ENCODE data around the gene TENM3.

TENM3 gene

GRCh38 chr4:182556580-182556979, 313.4 kb downstream of the TENM3 start:
- H3K4me3 ChIP-seq (ENCODE audit: low read depth, low read length), result no peak overlapping the region
- no peak for TF ChIP-seq CTCF (IDR thresholded peaks at IDR 0.05; ENCODE audit: low read depth, low read length)
- TF ChIP-seq MAX (IDR thresholded peaks at IDR 0.05; ENCODE audit: low read depth, low read length), result no peak
- no peak for TF ChIP-seq MYC (IDR thresholded peaks at IDR 0.05; ENCODE audit: low read depth, low read length)
- no peak for TF ChIP-seq POLR2A (IDR thresholded peaks at IDR 0.05; ENCODE audit: extremely low read depth, insufficient read length)
- no peak for DNase-seq (ENCODE audit: low read depth)

- TF ChIP-seq CTCF (IDR thresholded peaks at IDR 0.05; ENCODE audit: low read depth, low read length) (no peak), MAX (IDR thresholded peaks at IDR 0.05; ENCODE audit: low read depth, low read length) (no peak), MYC (IDR thresholded peaks at IDR 0.05; ENCODE audit: low read depth, low read length) (no peak), POLR2A (IDR thresholded peaks at IDR 0.05; ENCODE audit: extremely low read depth, insufficient read length) (no peak)
- DNase-seq (ENCODE audit: low read depth), result no peak
- H3K4me3 ChIP-seq (ENCODE audit: low read depth, low read length), result no peak overlapping the region
Measured at GRCh38 chr4:182560358-182560757, 317.2 kb downstream of the TENM3 start.

GRCh38 chr4:182562350-182562749, 319.1 kb downstream of the TENM3 start:
- no peak overlapping the region for H3K4me3 ChIP-seq (ENCODE audit: low read depth, low read length)
- TF ChIP-seq CTCF (IDR thresholded peaks at IDR 0.05; ENCODE audit: low read depth, low read length) (no peak), MAX (IDR thresholded peaks at IDR 0.05; ENCODE audit: low read depth, low read length) (no peak), MYC (IDR thresholded peaks at IDR 0.05; ENCODE audit: low read depth, low read length) (no peak), POLR2A (IDR thresholded peaks at IDR 0.05; ENCODE audit: extremely low read depth, insufficient read length) (no peak)
- no peak for DNase-seq (ENCODE audit: low read depth)

GRCh38 chr4:182564724-182565369, 321.6 kb downstream of the TENM3 start:
- TF ChIP-seq POLR2A (IDR thresholded peaks at IDR 0.05; ENCODE audit: extremely low read depth, insufficient read length) (no peak), MAX (IDR thresholded peaks at IDR 0.05; ENCODE audit: low read depth, low read length) (no peak)
- DNase-seq (ENCODE audit: low read depth), result no peak

GRCh38 chr4:182567119-182567518, 323.9 kb downstream of the TENM3 start:
- TF ChIP-seq MYC (IDR thresholded peaks at IDR 0.05; ENCODE audit: low read depth, low read length), result no peak
- TF ChIP-seq CTCF (IDR thresholded peaks at IDR 0.05; ENCODE audit: low read depth, low read length), result no peak
- no peak for DNase-seq (ENCODE audit: low read depth)
- no peak overlapping the region for H3K4me3 ChIP-seq (ENCODE audit: low read depth, low read length)

More at GRCh38 chr4:182564724-182565369, 321.6 kb downstream of the TENM3 start:
- H3K4me3 ChIP-seq (ENCODE audit: low read depth, low read length), result no peak overlapping the region

- no peak for DNase-seq (ENCODE audit: low read depth)
- H3K4me3 ChIP-seq (ENCODE audit: low read depth, low read length), result no peak overlapping the region
- no peak for TF ChIP-seq CTCF (IDR thresholded peaks at IDR 0.05; ENCODE audit: low read depth, low read length)
- TF ChIP-seq MAX (IDR thresholded peaks at IDR 0.05; ENCODE audit: low read depth, low read length), result no peak
- TF ChIP-seq POLR2A (IDR thresholded peaks at IDR 0.05; ENCODE audit: extremely low read depth, insufficient read length), result no peak
- no peak for TF ChIP-seq MYC (IDR thresholded peaks at IDR 0.05; ENCODE audit: low read depth, low read length)
Measured at GRCh38 chr4:182569561-182569960, 326.4 kb downstream of the TENM3 start.
